Adipose tissue (tissue), 3 donors: Measurements from ENCODE around the gene PRM1. TPM values are rescaled to one million over a fixed set of nuclear protein-coding genes. Genes with fewer than 3 reads are reported as not detected.

Experiments used
- H3K27ac ChIP-seq: one replicate; pipeline ENCODE4 v1.5.1; 2013; ENCODE audit warnings: low read depth, low read length
- WGBS, 3 donors: extraction: QIAGEN DNeasy Blood & Tissue Kit; methylation state at CpG; one replicate each; pipeline ENCODE4 v1.1.7; 2013; 5-methylcytosine and 5-hydroxymethylcytosine counted together
- polyA plus RNA-seq, 3 donors: library from polyadenylated mRNA; stranded (reverse); fragments of 200-250 nt; gene quantifications; one replicate each; pipeline ENCODE4 v1.2.3, GENCODE V29; 2013
- donor health status: healthy with polysubstance abuse.
- donor health status: Bipolar disorder and iron deficiency.
- donor health status: healthy.

The PRM1 gene
- polyA plus RNA-seq, 3 donors, result not detected

DNA sequence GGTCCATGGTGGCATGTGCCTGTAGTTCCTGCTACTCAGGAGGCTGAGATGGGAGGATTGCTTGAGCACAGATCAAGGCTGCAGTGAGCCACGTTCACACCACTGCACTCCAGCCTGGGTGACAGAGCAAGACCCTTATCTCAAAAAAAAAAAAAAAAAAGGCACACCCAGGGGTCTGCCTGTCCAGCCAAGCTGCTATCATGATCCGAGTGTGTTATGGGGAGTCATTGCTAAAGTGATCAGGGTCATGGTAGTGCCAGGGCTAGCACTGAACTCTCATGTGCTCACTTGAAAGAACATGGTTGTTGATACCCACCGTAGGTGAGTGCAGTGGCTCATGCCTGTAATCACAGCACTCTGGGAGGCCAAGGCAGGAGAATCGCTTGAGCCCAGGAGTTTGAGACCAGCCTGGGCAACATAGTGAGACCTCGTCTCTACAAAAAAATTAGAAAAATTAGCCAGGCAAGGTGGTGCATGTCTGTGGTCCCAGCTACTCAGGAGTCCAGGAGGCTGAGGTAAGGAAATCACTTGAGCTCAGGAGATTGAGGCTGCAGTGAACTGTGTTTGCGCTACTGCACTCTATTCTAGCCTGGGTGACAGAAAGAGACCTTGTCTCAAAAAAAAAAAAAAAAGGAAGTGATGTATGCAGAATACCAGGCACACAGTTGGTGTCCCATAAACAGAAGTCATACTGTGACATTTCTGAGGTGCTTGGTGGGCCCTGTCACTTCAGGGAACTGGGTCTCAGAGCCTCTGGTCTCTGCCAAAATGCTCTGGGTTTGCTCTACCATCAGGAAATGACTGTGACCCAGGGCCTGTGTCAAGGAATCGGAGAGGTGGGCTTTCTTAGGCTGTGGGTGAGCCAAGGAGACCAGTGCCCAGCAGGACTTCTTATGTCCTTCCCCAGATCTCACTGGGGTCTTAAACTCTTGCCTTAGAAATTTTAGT is 2.2 kb downstream of the PRM1 start:
- 77 to 88% (median 83%) methylated on average over 7 of the region's 7 CpGs for WGBS, 3 donors
- H3K27ac ChIP-seq, result no peak overlapping the region

DNA sequence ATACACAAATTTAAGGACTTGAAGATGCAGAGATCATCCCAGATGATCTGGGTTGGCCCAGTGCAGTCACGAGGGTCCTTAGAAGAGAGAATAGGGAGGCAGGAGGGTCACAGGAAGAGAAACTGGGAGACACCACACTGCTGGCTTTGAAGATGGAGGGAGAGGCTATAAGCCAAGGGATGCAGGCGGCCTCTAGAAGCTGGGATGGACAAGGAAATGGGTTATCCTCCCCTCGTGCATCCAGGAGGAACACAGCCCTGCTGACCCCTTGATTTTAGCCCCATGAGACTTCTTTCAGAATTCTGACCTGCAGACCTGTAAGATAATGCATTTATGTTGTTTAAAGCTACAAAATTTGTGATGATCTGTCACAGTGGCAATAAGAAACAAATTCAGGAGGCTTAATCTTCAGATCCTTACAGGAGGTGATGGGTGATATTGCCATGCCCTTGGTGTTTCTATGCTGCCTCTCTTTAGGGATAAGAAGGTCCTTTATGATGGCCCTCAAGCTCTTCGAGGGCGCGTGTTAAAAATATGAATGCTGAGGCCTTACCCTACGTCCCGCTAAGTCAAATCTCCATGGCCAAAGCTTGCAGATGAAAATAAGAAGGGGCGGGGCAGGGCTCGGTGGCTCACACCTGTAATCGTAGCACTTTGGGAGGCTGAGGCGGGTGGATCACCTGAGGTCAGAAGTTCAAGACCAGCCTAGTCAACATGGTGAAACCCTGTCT is 3.4 kb downstream of the PRM1 start:
- no peak overlapping the region for H3K27ac ChIP-seq
- 84 to 92% (median 91%) methylated on average over 12 of the region's 12 CpGs for WGBS, 3 donors

DNA sequence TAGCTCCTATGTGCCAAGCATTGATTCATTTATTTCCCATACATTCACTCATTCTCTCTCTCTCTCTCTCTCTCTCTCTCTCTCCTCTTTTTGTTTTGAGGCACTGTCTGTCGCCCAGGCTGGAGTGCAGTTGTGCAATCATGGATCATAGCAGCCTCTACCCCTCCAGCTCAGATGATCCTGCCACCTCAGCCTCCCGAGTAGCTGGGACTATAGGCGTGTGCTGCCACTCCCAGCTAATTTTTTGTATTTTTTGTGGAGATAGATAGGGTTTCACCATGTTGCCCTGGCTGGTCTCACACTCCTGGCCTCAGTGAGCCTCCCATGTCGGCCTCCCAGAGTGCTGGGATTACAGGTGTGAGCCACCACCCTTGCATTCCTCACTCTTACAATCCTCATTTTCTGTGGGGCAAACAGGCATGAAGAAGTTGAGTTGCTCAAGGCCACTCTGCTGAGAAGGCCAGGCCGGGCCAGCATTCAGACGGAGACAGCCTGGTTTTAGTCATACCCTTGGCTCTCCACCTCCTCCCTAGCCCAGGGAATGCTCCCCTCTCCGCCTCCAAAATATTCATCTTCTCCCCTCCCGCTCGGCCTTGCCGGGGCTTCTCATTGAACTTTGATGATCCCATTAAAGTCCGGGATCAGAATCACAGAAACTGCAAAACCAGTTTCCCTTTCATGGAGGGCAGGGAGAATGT is 4.1 kb downstream of the PRM1 start:
- 81 to 83% (median 82%) methylated on average over 11 of the region's 11 CpGs for whole genome bisulfite sequencing, 3 donors

DNA sequence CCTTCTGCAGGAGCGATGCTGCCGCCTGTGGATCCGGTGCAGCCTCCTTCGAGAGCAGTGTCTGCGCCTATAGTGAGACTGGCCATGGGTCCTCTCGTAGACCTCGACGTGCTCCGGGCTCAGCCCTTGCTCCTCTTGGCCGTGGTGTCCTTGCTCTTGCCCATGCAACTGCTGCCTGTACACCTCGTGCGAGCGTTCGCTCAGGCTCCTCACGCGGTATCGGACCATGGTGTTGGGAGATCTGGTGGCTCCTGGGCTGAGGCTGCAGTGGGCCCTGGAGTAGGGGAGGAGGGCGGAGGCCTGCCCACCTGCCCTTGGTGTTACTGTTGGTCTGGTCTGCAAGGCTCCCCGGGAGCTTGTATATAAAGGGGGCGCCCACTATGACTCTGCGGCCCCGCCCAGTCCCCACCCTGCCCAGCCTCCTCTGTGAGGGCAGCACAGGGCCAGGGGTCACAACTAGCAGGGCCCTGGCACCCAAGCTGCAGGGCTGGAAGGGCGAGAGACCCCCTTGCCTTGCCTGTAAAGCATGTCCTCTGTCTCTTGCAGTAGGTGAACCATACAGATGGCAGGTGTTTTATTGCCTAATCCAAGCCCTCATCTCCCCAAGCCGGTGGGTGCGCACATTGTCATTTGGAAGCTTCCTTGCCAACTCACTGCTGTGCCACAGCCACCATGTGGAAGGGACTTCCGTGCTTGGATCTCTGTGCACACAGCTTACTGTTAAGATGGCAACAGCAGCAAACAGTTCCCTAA is 4.8 kb downstream of the PRM1 start, which contains the start of gene PRM2:
PRM2 (minus strand) TSS at position 338 of the 753 bp plus-strand sequence; CDS start at position 228, 110 bp downstream.
- no peak within 1 kb of the TSS for H3K27ac ChIP-seq
- whole genome bisulfite sequencing, 3 donors, result 91 to 94% (median 91%) methylated on average over 26 of the region's 26 CpGs

More for the DNA sequence above, 4.1 kb downstream of the PRM1 start:
- no peak overlapping the region for H3K27ac ChIP-seq

DNA sequence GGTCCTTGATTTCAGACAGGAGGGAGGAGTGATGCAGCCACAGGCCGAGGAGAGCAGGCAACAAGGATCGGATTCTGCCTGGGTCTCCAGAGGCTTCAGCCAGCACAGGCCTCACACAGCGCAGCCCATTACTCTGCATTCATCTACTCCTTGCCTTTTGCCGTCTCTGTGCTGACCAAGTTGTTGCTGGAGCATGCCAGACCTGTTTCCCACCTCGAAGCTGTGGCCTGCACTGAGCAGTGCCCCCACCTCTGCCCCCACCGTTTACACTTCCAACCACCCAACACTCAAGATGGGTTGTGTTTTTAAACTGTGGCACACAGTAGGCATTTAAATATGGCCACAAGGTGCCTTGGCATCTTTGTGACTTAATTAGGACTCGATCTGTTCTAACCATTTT is 6.2 kb downstream of the PRM1 start:
- WGBS, 3 donors, result 96 to 98% (median 96%) methylated on average over 7 of the region's 7 CpGs
- H3K27ac ChIP-seq, result no peak overlapping the region

DNA sequence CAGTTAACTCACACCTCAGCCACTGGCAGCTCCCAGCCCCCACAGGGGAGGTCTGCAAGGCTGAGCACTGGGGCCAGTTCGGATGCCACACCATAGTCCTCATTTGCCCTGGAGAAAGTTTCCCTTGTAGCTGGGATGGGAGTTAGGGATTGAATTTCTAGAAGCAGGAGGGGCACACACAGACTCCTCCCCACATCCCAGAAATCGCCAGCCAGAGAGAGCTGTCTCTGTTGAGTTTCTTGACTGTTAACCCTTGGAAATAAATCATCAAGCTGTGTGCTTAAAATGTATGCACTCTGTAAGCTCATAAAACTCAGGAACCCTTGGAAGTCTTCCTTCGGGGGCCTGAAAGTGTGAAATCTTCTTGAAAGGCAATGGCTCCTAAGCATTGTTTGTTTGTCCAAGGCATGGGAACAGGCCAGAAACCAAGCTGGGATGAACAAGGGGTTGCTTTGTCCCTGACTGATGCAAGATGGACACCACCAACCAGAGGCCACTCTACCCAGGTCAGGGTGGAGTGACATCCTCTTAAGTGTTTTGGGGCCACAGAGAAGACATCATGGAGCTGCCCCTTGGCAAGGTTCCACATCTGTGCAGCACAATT is 7.3 kb downstream of the PRM1 start:
- 69 to 71% (median 70%) methylated on average over 3 of the region's 3 CpGs for WGBS, 3 donors
- H3K27ac ChIP-seq, result no peak overlapping the region

DNA sequence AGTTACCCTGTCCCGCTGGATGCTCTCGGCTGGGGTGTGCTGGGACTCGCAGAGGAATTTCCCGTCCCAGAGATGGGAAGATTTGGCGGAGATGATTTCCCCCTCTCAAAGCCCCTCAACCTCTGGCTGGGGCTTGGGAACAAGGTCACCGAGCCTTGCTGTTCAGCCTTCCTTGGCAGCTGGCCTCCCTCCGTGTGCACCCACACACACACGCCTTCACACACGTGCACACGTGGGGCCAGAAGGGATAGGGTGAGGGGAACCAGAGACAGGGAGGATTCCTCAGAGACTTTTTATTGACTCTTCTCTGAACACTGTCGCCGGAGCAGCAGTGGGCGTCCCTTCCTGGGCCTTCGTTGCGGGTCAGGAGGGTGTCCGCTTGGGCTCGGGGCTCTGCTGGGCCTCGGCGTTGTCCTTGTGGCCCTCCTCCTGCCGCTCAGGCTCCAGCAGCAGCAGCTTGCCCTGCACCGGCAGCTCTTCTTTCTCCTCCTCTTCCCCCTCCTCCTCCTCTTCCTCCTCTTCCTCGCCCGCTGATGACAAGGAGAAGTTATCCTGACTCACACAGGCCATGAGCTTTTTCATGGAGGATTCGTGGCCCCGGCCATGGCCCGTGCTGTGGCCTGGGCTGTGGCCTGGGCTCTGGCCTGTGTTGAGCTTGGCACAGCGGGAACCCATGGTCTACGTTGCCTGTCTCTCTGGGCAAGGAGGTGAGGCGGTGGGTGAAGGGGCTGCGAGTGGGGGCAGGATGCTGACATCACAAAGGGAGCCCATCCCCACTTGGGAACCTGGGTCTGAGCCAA is 8.0 kb downstream of the PRM1 start, which contains the start of gene PRM3:
PRM3 (minus strand) TSS at position 709 of the 800 bp plus-strand sequence; CDS start at position 675, 34 bp downstream.
- H3K27ac ChIP-seq, result no peak within 1 kb of the TSS
- 75 to 80% (median 80%) methylated on average over 30 of the region's 30 CpGs for WGBS, 3 donors

DNA sequence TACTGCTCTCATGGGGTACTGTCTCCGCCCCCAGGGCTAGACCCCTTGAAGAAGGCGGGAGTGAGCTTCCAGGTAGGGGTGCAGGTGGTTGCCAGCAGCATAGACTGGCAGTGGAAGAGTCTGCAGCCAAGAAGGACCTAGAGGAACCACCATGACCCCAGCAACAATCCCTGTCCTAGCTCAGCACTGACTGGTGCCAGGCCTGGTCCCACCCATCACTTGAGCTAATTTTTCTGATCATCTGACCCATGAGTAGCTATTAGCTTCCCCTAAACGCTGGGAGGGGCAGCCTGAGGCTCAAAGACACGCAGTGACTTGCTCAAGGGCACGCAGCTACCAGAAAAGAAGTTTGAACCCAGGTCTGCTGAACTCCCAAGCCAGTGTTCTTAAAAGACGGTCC is 8.6 kb downstream of the PRM1 start:
- H3K27ac ChIP-seq, result no peak overlapping the region
- 79 to 83% (median 82%) methylated on average over 6 of the region's 6 CpGs for WGBS, 3 donors

DNA sequence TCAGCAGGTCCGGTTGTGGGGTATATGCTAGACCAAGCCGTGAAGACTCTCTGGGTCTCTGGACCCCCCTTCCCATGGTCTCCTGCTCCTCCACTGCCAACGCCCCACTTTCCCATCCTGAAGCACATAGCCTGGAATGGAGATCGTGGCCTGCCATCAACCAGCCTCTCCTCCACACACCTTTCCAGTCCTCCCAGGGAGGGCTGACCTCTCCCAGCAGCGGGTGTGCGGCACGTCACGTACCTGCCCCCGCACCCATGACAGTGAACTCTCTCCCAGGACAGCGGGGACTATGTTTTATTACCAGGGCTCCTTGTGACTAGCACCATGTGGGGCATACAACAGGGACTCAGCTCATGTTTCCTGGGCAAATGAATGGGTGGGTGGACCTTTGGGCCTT is 9.5 kb downstream of the PRM1 start:
- 97 to 99% (median 99%) methylated on average over 10 of the region's 10 CpGs for whole genome bisulfite sequencing, 3 donors

DNA sequence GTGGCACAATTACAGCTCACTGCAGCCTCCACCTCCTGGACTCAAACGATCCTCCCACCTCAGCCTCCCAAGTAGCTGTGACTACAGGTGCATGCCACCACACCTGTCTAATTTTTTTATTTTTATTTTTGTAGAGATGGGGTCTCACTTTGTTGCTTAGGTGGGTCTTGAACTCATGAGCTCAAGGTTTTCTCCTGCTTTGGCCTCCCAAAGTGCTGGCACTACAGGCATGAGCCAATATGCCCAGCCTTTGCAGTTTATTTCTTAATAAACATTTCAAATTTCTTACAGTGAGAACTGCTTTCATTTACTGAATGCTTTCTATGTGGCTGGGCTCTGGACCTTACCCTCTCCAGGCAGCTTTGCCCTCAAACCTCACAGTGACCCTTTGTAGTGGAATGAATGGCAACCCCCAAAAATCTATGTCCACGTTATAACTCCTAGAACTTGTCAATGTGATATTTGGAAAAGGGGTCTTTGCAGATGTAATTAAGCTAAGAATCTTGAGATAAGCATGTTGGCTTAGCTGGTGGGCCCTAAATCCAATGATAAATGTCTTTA is 10.4 kb downstream of the PRM1 start:
- WGBS, 3 donors, result 85 to 93% (median 91%) methylated on average over 2 of the region's 2 CpGs
- H3K27ac ChIP-seq, result no peak overlapping the region

More for the DNA sequence above, 9.5 kb downstream of the PRM1 start:
- H3K27ac ChIP-seq, result no peak overlapping the region

DNA sequence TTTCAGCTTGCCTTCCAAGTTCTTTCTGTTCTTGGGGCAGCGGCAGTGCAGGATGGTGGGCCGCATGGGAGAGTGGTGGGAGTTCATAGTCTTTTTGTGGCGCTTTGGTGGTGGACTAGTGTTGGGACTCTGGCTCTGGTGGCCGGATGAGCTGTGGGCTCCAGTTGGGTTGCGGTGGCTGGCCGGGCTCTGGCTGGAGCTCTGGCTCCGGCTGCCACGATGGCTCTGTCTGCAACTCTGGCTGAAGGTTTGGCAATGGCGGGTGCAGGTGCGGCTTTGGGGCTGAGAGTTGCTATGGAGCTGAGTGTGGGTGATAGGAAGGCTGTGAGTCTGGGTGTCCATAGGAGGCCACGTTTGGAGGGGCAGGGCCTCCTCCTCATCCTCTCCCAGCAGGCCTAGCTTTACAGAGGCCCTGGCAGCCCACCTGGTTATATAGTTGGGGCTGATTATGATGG is 12.2 kb downstream of the PRM1 start, which contains the start of gene TNP2:
TNP2 (minus strand) TSS at position 405 of the 455 bp plus-strand sequence; CDS start at position 342, 63 bp downstream.
- 86 to 96% (median 96%) methylated on average over 9 to 11 of the region's 11 CpGs for WGBS, 3 donors
- H3K27ac ChIP-seq, result no peak within 1 kb of the TSS

DNA sequence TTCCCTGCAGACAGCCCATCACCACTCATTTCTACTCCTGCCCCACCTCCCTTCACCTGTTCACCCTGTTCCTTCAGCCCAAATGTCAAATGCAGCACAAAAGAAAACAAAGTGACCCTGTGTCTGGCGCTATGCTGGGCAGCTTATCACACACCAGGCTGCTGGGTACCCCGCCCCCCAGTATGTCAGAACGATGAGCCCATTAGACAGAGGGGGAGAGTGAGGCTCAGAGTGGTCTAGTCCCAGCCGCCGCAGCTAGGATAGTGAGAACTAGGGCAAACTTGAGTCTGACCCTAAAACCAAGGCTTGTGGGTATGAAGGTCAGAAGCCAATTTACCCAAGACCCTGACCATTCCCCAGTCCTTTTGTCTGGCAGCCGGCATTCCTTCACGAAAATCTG is 16.0 kb downstream of the PRM1 start:
- no peak overlapping the region for H3K27ac ChIP-seq
- WGBS, 3 donors, result 69 to 92% (median 89%) methylated on average over 7 of the region's 7 CpGs

DNA sequence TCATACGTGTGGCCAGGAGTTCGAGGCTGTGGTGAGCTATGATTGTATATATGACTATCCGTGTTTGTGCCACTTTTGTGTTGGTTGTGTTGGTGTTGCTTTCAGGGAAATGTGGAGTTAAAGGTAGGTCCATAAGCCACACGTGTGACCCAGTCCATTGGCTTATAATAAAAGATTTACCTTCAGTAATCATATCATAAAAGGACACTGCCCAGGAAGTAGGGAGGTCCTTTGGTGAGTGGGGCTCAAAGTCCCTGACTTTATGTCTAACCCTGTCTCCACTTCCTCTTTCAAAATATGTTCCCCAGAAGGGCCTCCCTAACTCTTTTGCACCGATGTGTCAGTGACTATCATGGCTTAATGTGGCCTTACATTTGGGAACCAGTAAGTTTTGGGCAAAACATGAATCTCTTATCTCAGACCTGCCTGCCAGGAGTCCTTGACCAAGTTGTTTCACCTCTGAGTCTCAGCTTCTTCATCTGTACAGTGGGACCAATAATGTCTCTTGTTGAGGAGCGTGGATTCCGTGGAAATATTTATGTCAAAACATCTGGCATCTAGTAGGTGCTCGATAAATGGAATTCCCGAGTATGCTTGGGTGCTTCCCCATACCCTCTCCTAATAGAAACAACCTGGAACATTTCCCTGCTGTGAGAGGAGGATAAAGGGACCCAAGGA is 16.8 kb downstream of the PRM1 start:
- 81 to 82% (median 81%) methylated on average over 9 of the region's 9 CpGs for WGBS, 3 donors
- no peak overlapping the region for H3K27ac ChIP-seq

DNA sequence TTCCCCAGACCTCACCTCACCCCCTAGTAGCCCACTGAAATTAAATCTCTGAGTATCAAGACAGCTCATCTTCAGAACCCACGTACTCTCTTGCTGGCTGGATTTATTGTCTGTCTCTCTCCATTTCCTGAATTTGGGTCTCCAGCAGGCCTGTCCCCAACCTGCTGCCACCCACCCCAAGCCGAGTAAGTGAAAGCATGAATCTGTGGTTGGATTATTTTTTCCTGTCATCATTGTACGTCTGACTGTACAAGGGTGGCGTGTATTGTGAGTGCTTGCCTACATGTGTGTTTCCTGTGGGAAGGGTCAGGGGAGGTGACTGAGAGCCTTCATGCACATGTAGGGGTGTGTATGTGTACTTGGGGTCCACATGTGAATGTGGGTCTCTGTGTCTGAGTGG is 17.4 kb downstream of the PRM1 start:
- no peak overlapping the region for H3K27ac ChIP-seq
- 46 to 64% (median 56%) methylated on average over 4 of the region's 4 CpGs for WGBS, 3 donors

DNA sequence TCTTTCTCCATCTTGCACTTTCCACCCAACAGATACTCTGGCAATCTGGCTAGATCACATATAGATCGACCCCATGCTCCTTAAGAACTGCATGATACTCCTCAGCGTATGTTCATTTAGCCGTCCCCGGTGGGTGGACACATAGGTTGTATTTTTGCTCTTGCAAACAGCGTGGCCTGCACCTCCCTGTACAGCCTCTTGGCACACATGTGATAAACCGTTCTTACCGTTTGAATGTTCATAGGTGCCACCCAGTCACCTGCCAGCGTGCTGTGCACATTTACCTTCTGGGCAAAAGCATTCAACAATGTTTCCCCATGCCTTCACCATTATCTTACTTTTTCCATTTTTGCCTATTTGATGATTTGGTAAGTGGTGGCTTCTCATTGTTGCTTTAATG is 18.2 kb downstream of the PRM1 start:
- no peak overlapping the region for H3K27ac ChIP-seq
- WGBS, 3 donors, result 80 to 92% (median 82%) methylated on average over 8 of the region's 8 CpGs

DNA sequence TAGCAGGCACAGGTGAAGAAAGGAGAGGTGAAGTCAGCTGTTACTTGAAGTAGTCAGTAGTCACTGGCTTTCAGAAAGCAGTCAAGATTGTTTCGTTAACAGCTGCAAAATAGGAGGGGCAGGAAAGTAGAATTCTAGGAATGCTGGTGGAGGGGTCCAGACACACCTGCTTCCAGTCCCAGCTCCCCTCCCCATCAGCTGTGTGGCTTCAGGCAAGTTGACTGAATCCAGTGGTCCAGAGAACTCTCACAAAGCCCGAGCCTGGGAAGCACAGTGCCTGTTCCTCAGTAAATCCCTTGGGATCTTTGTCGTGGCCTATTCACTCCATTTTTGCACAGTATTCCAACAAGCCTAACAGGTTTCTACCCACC is 20.5 kb downstream of the PRM1 start:
- H3K27ac ChIP-seq, result no peak overlapping the region
- WGBS, 3 donors, result 64 to 79% (median 65%) methylated on average over 3 of the region's 3 CpGs
